Mesothelial cell of epicardium (in vitro differentiated cells): Measurements from ENCODE around the gene CCL8. TPM values are rescaled to one million over a fixed set of nuclear protein-coding genes. Genes with fewer than 3 reads are reported as not detected.

Experiments
- DNase-seq, 2 experiments: peaks; one replicate each; pipeline ENCODE4 v3.0.0; 2021; ENCODE audit warnings: low spot score in 2 of 2; ENCODE audit not compliant: unreplicated experiment in 2 of 2
- H3K27ac Mint-ChIP-seq: 2 replicates; pipeline ENCODE4 v1.8.0; 2021; ENCODE audit warnings: mixed read lengths
- H3K27me3 Mint-ChIP-seq: 2 replicates; pipeline ENCODE4 v1.8.0; 2021; ENCODE audit warnings: low read depth, mixed read lengths
- H3K36me3 Mint-ChIP-seq: 2 replicates; pipeline ENCODE4 v1.8.0; 2021; ENCODE audit warnings: mixed read lengths
- H3K4me1 Mint-ChIP-seq: 2 replicates; pipeline ENCODE4 v1.8.0; 2021; ENCODE audit warnings: mixed read lengths
- H3K4me3 Mint-ChIP-seq: 2 replicates; pipeline ENCODE4 v1.8.0; 2021; ENCODE audit warnings: mild to moderate bottlenecking, moderate library complexity, mixed read lengths
- H3K9me3 Mint-ChIP-seq: 2 replicates; pipeline ENCODE4 v1.8.0; 2021; ENCODE audit warnings: mixed read lengths
- CTCF ChIP-seq: fragments of 200-600 bp; sonication (generic); IDR thresholded peaks from one replicate; pipeline ENCODE4 v1.5.0; 2021; ENCODE audit warnings: antibody characterized with exemption; ENCODE audit not compliant: unreplicated experiment
- total RNA-seq: library from RNA; stranded (reverse); gene quantifications from 3 replicates; pipeline ENCODE4 v1.2.1, GENCODE V29; 2021

Gene CCL8
- total RNA-seq, 1 donor from 2014 or later: not detected

- H3K27me3 Mint-ChIP-seq: peaks cover 55% of the 10 kb centered on the region
- no peak for DNase-seq
- H3K4me3 Mint-ChIP-seq: no peak overlapping the region
- no peak for TF ChIP-seq CTCF
- H3K36me3 Mint-ChIP-seq: no peaks in the 10 kb centered on the region
- H3K9me3 Mint-ChIP-seq: no peaks in the 10 kb centered on the region
- H3K27ac Mint-ChIP-seq: no peak overlapping the region
- H3K4me1 Mint-ChIP-seq: no peaks in the 10 kb centered on the region
These were observed 46.8 kb downstream of the CCL8 start for GRCh38 chr17:34366010-34366409.

GRCh38 chr17:34366529-34367107 lies 47.4 kb downstream of the CCL8 start:
- Mint-ChIP-seq H3K27ac (no peak overlapping the region), H3K36me3 (no peaks in the 10 kb centered on the region), H3K9me3 (no peaks in the 10 kb centered on the region), H3K27me3 (peaks cover 53% of the 10 kb centered on the region), H3K4me1 (no peaks in the 10 kb centered on the region), H3K4me3 (no peak overlapping the region)
- no peak for TF ChIP-seq CTCF
- DNase-seq: no peak

- H3K4me1 Mint-ChIP-seq: no peaks in the 10 kb centered on the region
- peaks cover 44% of the 10 kb centered on the region for H3K27me3 Mint-ChIP-seq
- H3K27ac Mint-ChIP-seq: no peak overlapping the region
- DNase-seq: no peak
- H3K36me3 Mint-ChIP-seq: no peaks in the 10 kb centered on the region
- TF ChIP-seq CTCF: no peak
- no peaks in the 10 kb centered on the region for H3K9me3 Mint-ChIP-seq
- H3K4me3 Mint-ChIP-seq: no peak overlapping the region
These were observed 48.4 kb downstream of the CCL8 start for GRCh38 chr17:34367486-34368195.

GRCh38 chr17:34368196-34368945 lies 49.1 kb downstream of the CCL8 start:
- Mint-ChIP-seq H3K27ac (no peak overlapping the region), H3K4me3 (no peak overlapping the region), H3K9me3 (no peaks in the 10 kb centered on the region), H3K36me3 (no peaks in the 10 kb centered on the region), H3K4me1 (no peaks in the 10 kb centered on the region), H3K27me3 (peaks cover 37% of the 10 kb centered on the region)
- peak in 1 of 2 experiments; percentile 22 for DNase-seq
- TF ChIP-seq CTCF: no peak

GRCh38 chr17:34368946-34369500 lies 49.8 kb downstream of the CCL8 start:
- Mint-ChIP-seq H3K27me3 (peaks cover 31% of the 10 kb centered on the region), H3K4me1 (no peaks in the 10 kb centered on the region), H3K9me3 (no peaks in the 10 kb centered on the region), H3K27ac (no peak overlapping the region), H3K4me3 (no peak overlapping the region), H3K36me3 (no peaks in the 10 kb centered on the region)
- no peak for TF ChIP-seq CTCF
- DNase-seq: peak in 1 of 2 experiments; percentile 31
